HFFc6 (cell line): ENCODE results near the gene SAMD15. TPM values are rescaled to one million over a fixed set of nuclear protein-coding genes. Genes with fewer than 3 reads are reported as not detected.
A peak's percentile ranks its signal among the peaks of the same experiment; 100 is the strongest.
"Not testable (repeated sequence)": the region's sequence is repeated elsewhere in the genome, so short reads cannot be mapped to it uniquely, and the experiment has no call there.

Experiments
- DNase-seq: peaks from one replicate; pipeline ENCODE4 v3.0.0-alpha.2; 2018
- H3K27ac Mint-ChIP-seq: 2 replicates; pipeline ENCODE4 v1.8.0; 2020; ENCODE audit warnings: mild to moderate bottlenecking, mixed read lengths
- H3K27me3 Mint-ChIP-seq: 2 replicates; pipeline ENCODE4 v1.8.0; 2021; ENCODE audit warnings: mild to moderate bottlenecking, moderate library complexity, mixed read lengths; ENCODE audit not compliant: insufficient read depth
- H3K36me3 Mint-ChIP-seq: 2 replicates; pipeline ENCODE4 v1.8.0; 2021; ENCODE audit warnings: low read depth, mixed read lengths
- H3K4me1 Mint-ChIP-seq: 2 replicates; pipeline ENCODE4 v1.8.0; 2020; ENCODE audit warnings: low read depth, mixed read lengths
- H3K4me3 Mint-ChIP-seq: 2 replicates; pipeline ENCODE4 v1.8.0; 2020; ENCODE audit warnings: mild to moderate bottlenecking, moderate library complexity, mixed read lengths
- H3K9me3 Mint-ChIP-seq: 2 replicates; pipeline ENCODE4 v1.8.0; 2020; ENCODE audit warnings: mild to moderate bottlenecking, mixed read lengths
- total RNA-seq, 6 experiments: library from RNA; stranded (reverse); fragmentation: NEBNext Ultra II Directional; extraction: Animal tissue kit (Norgen Biotek cat#: 25700); gene quantifications; 2 replicates in 1 of 6; 3 replicates in 5 of 6; pipeline ENCODE4 v1.2.3, GENCODE V29; 2021
- TF ChIP-seq, protein P1 (sequence below): fragments of 200-600 bp; sonication (generic); IDR thresholded peaks from 2 replicates; pipeline ENCODE4 v1.5.0; 2021; ENCODE audit warnings: antibody characterized with exemption, mild to moderate bottlenecking

SAMD15 gene
- total RNA-seq, 6 experiments from 2014 or later, result 0.83 to 1.7 (median 1.3) TPM

GRCh38 chr14:77403768-77404167, 26.6 kb downstream of the SAMD15 start:
- no peaks in the 10 kb centered on the region for H3K4me1 Mint-ChIP-seq
- no peak overlapping the region for H3K27ac Mint-ChIP-seq
- H3K9me3 Mint-ChIP-seq, result no peaks in the 10 kb centered on the region
- no peak overlapping the region for H3K4me3 Mint-ChIP-seq
- peaks cover 9% of the 10 kb centered on the region for H3K27me3 Mint-ChIP-seq
- H3K36me3 Mint-ChIP-seq, result no peaks in the 10 kb centered on the region
- DNase-seq, result no peak
- TF ChIP-seq, protein P1, sequence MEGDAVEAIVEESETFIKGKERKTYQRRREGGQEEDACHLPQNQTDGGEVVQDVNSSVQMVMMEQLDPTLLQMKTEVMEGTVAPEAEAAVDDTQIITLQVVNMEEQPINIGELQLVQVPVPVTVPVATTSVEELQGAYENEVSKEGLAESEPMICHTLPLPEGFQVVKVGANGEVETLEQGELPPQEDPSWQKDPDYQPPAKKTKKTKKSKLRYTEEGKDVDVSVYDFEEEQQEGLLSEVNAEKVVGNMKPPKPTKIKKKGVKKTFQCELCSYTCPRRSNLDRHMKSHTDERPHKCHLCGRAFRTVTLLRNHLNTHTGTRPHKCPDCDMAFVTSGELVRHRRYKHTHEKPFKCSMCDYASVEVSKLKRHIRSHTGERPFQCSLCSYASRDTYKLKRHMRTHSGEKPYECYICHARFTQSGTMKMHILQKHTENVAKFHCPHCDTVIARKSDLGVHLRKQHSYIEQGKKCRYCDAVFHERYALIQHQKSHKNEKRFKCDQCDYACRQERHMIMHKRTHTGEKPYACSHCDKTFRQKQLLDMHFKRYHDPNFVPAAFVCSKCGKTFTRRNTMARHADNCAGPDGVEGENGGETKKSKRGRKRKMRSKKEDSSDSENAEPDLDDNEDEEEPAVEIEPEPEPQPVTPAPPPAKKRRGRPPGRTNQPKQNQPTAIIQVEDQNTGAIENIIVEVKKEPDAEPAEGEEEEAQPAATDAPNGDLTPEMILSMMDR, result no peak

GRCh38 chr14:77406086-77406485, 28.9 kb downstream of the SAMD15 start:
- no peak for DNase-seq
- Mint-ChIP-seq H3K9me3 (no peaks in the 10 kb centered on the region), H3K27me3 (peaks cover 3% of the 10 kb centered on the region), H3K4me3 (no peak overlapping the region), H3K4me1 (no peaks in the 10 kb centered on the region), H3K36me3 (no peaks in the 10 kb centered on the region), H3K27ac (no peak overlapping the region)
- TF ChIP-seq, protein P1, result no peak

DNA sequence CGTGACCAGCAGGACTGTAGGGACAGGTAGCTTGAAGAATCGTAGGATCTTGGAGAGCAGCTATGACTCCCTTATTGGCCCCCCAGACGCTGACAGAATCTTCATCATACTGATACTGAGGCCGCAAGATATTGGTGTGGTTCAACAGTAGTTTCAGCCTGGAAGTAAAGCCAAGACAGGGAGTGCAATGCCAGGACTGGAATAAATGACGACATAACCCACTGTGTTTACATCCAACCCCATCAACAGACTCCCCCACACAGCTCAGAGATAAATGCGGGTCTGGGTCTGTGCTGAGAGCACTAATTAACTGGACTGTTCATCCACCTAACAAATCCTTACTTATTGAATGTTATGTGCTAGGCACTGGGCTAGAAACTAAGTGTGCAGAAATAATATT, 29.5 kb downstream of the SAMD15 start:
- TF ChIP-seq, protein P1, result no peak
- DNase-seq, result no peak
- Mint-ChIP-seq H3K36me3 (no peaks in the 10 kb centered on the region), H3K4me3 (no peak overlapping the region), H3K9me3 (no peaks in the 10 kb centered on the region), H3K4me1 (no peaks in the 10 kb centered on the region), H3K27ac (no peak overlapping the region), H3K27me3 (peaks cover 3% of the 10 kb centered on the region)

- no peak overlapping the region for H3K4me3 Mint-ChIP-seq
- TF ChIP-seq, protein P1, result no peak
- H3K4me1 Mint-ChIP-seq, result no peaks in the 10 kb centered on the region
- H3K9me3 Mint-ChIP-seq, result no peaks in the 10 kb centered on the region
- DNase-seq, result no peak
- no peak overlapping the region for H3K27ac Mint-ChIP-seq
- peaks cover 3% of the 10 kb centered on the region for H3K27me3 Mint-ChIP-seq
- H3K36me3 Mint-ChIP-seq, result no peaks in the 10 kb centered on the region
These were observed 30.0 kb downstream of the SAMD15 start for GRCh38 chr14:77407158-77407557.

- TF ChIP-seq, protein P1, result peak; percentile 44; the same call in 1 of the 2 replicates
- Mint-ChIP-seq H3K27me3 (peaks cover 3% of the 10 kb centered on the region), H3K27ac (no peak overlapping the region), H3K4me1 (no peaks in the 10 kb centered on the region), H3K9me3 (no peaks in the 10 kb centered on the region), H3K4me3 (no peak overlapping the region), H3K36me3 (no peaks in the 10 kb centered on the region)
- DNase-seq, result no peak
These were observed 32.0 kb downstream of the SAMD15 start for GRCh38 chr14:77409131-77409533.

DNA sequence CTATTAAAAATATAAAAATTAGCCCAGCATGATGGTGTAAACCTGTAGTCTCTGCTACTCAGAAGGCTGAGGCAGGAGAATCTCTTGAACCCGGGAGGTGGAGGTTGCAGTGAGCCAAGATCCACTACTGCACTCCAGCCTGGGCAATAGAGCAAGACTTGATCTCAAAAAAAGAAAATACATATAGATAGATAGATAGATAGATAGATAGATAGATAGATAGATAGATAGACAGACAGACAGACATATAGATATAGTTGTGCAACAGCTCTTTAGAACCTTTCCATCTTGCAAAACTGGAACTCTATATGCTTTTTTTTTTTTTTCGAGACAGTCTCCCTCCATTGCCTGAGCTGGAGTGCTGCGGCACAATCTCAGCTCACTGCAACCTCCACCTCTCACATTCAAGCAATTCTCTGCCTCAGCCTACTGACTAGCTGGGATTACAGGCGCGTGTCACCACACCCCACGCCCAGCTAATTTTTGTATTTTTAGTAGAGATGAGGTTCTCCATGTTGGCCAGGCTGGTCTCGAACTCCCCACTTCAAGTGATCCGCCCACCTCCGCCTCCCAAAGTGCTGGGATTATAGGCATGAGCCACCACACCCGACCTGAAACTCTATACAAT, 38.3 kb downstream of the SAMD15 start:
- H3K27ac Mint-ChIP-seq, result not testable (repeated sequence)

GRCh38 chr14:77416098-77416497, 38.9 kb downstream of the SAMD15 start:
- not testable (repeated sequence) for DNase-seq, H3K27ac Mint-ChIP-seq, H3K4me3 Mint-ChIP-seq, H3K27me3 Mint-ChIP-seq, H3K36me3 Mint-ChIP-seq, H3K4me1 Mint-ChIP-seq
- peaks cover 16% of the 10 kb centered on the region for H3K9me3 Mint-ChIP-seq

More for the DNA sequence above, 38.3 kb downstream of the SAMD15 start:
- not testable (repeated sequence) for H3K4me3 Mint-ChIP-seq, H3K4me1 Mint-ChIP-seq, H3K36me3 Mint-ChIP-seq, H3K27me3 Mint-ChIP-seq, DNase-seq
- H3K9me3 Mint-ChIP-seq, result peaks cover 16% of the 10 kb centered on the region
